GM12878 (cell line): ENCODE measurements around the gene ASB2. TPM values are rescaled to one million over a fixed set of nuclear protein-coding genes. Genes with fewer than 3 reads are reported as not detected.

ENCODE experiments used
- ATF7 ChIP-seq: fragments of 450-650 bp; IDR thresholded peaks from 2 replicates; pipeline ENCODE4 v1.6.1; 2016; ENCODE audit warnings: low read depth, mild to moderate bottlenecking
- BACH1 ChIP-seq: fragments of 450-650 bp; IDR thresholded peaks from 2 replicates; pipeline ENCODE4 v1.6.1; 2017; ENCODE audit warnings: mild to moderate bottlenecking, borderline replicate concordance
- CBFB ChIP-seq: IDR thresholded peaks from 2 replicates; pipeline ENCODE4 v1.6.1; 2016; ENCODE audit warnings: antibody characterized with exemption, low read depth
- CTCF ChIP-seq, 3 experiments: IDR thresholded peaks in 2 of 3; conservative IDR thresholded peaks in 1 of 3; 2 replicates each; pipeline ENCODE4 v1.5.1; 2011; ENCODE audit warnings: low read depth in 3 of 3, low read length in 3 of 3, mild to moderate bottlenecking in 3 of 3, control low read depth in 2 of 3, moderate library complexity in 2 of 3, inconsistent platforms in 1 of 3, mixed read lengths in 1 of 3; ENCODE audit not compliant: control insufficient read depth in 2 of 3, insufficient read depth in 1 of 3; ENCODE audit errors: extremely low read depth in 1 of 3
- EP300 ChIP-seq, 2 experiments: fragments of 150-350 bp in 1 of 2; IDR thresholded peaks; 2 replicates each; pipeline ENCODE4 v1.6.1; 2011 to 2012; ENCODE audit warnings: low read depth in 2 of 2, low read length in 2 of 2, borderline replicate concordance in 1 of 2, improper control_type of control experiment in 1 of 2, inconsistent platforms in 1 of 2; ENCODE audit not compliant: control insufficient read depth in 1 of 2
- HDAC2 ChIP-seq: fragments of 200-600 bp; sonication (generic); IDR thresholded peaks from 2 replicates; pipeline ENCODE4 v1.6.1; 2017
- HDGF ChIP-seq: fragments of 450-650 bp; IDR thresholded peaks from 2 replicates; pipeline ENCODE4 v1.6.1; 2016; ENCODE audit warnings: antibody characterized with exemption
- IKZF1 ChIP-seq: fragments of 450-650 bp; conservative IDR thresholded peaks from 2 replicates; pipeline ENCODE4 v1.6.1; 2017; ENCODE audit warnings: antibody characterized with exemption, mild to moderate bottlenecking
- IRF4 ChIP-seq: IDR thresholded peaks from 2 replicates; pipeline ENCODE4 v1.6.1; 2011; ENCODE audit warnings: low read depth, low read length
- MEF2B ChIP-seq: fragments of 450-650 bp; IDR thresholded peaks from 2 replicates; pipeline ENCODE4 v1.6.1; 2018; ENCODE audit warnings: mild to moderate bottlenecking, moderate library complexity; ENCODE audit not compliant: partially characterized antibody, poor library complexity, severe bottlenecking
- MTA2 ChIP-seq: fragments of 450-650 bp; IDR thresholded peaks from 2 replicates; pipeline ENCODE4 v1.6.1; 2016; ENCODE audit warnings: low read depth, mild to moderate bottlenecking, moderate library complexity
- NFXL1 ChIP-seq: fragments of 450-650 bp; IDR thresholded peaks from 2 replicates; pipeline ENCODE4 v1.6.1; 2017; ENCODE audit warnings: antibody characterized with exemption, mild to moderate bottlenecking, borderline replicate concordance
- NR2C1 ChIP-seq: fragments of 450-650 bp; IDR thresholded peaks from 2 replicates; pipeline ENCODE4 v1.6.1; 2017; ENCODE audit warnings: antibody characterized with exemption, mild to moderate bottlenecking, moderate library complexity
- POU2F2 ChIP-seq: IDR thresholded peaks from 3 replicates; pipeline ENCODE4 v1.6.1; 2011; ENCODE audit warnings: low read depth, mild to moderate bottlenecking, low read length, borderline replicate concordance
- USF1 ChIP-seq: IDR thresholded peaks from 2 replicates; pipeline ENCODE4 v1.6.1; 2011; ENCODE audit warnings: borderline replicate concordance, low read depth, mild to moderate bottlenecking, moderate library complexity, mixed read lengths, low read length; ENCODE audit not compliant: insufficient read depth; ENCODE audit errors: extremely low read length
- ZBTB11 ChIP-seq: fragments of 450-650 bp; formaldehyde crosslinking; IDR thresholded peaks from 2 replicates; pipeline ENCODE4 v1.5.0; 2022; ENCODE audit warnings: mild to moderate bottlenecking, missing genetic modification characterization
- ZNF24 ChIP-seq: fragments of 450-650 bp; IDR thresholded peaks from 2 replicates; pipeline ENCODE4 v1.6.1; 2017; ENCODE audit warnings: antibody characterized with exemption, mild to moderate bottlenecking
- polyA plus RNA-seq, 11 experiments: library from polyadenylated mRNA; depleted of rRNA in 4 of 11; unstranded in 6 of 11; stranded (reverse) in 5 of 11; fragments of >200 nt; fragmentation: Nextera tagmentation in 4 of 11; fragmentation: Illumina TruSeq in 1 of 11; extraction: Ambion mirVana in 4 of 11; extraction: Trizol in 1 of 11; gene quantifications; 1 replicate in 1 of 11; 2 replicates in 10 of 11; pipeline versions ENCODE4 v1.2.1 to v1.2.3, GENCODE V29; 2011 to 2016; ENCODE audit warnings: inconsistent platforms in 2 of 11, missing spikeins in 2 of 11, low read depth in 1 of 11
- total RNA-seq, 4 experiments: library from RNA; depleted of rRNA in 3 of 4; stranded (reverse); fragments of >200 nt in 3 of 4; fragmentation: Illumina TruSeq in 1 of 4; extraction: Trizol in 1 of 4; gene quantifications; 2 replicates each; pipeline versions ENCODE4 v1.2.1 to v1.2.3, GENCODE V29; 2013 to 2021

ASB2 gene
- total and polyA plus RNA-seq, 10 of the 15 experiments (the other 5 are each of a cell fraction or from before 2014, with no cell fraction given) = 3.0 to 54.8 (median 33.5) TPM

GRCh38 chr14:93977790-93978581 is 1.6 kb upstream of the ASB2 start (continued):
- peak; percentile 91 for TF ChIP-seq POU2F2
- TF ChIP-seq ZNF24 = 0 out of 2 replicates have a peak, but pooled peaks have one; percentile 53
- peak; percentile 93 to 97 for TF ChIP-seq EP300 (IDR thresholded peaks at IDR 0.05; ENCODE audit: borderline replicate concordance in 1 of 2, control insufficient read depth in 1 of 2, low read depth in 2 of 2, low read length in 2 of 2)
- TF ChIP-seq ZBTB11 (CRISPR knock-in tag) = 0 out of 2 replicates have a peak, but pooled peaks have one; percentile 12
- TF ChIP-seq MTA2 = peak; percentile 93
- TF ChIP-seq HDAC2 = no peak
- peak; percentile 60 for TF ChIP-seq USF1
- TF ChIP-seq CBFB = peak; percentile 97
- no peak for TF ChIP-seq NFXL1
- TF ChIP-seq CTCF (IDR thresholded peaks at IDR 0.05 in 2 of 3, conservative IDR thresholded peaks at IDR 0.05 in 1 of 3; ENCODE audit: control insufficient read depth in 2 of 3, extremely low read depth in 1 of 3, insufficient read depth in 1 of 3, low read depth in 3 of 3, low read length in 3 of 3) = no peak
- peak; percentile 97 for TF ChIP-seq HDGF
- peak; percentile 58; the same call in 1 of the 2 replicates for TF ChIP-seq NR2C1
- TF ChIP-seq MEF2B = peak; percentile 94
- peak; percentile 80 for TF ChIP-seq ATF7
- peak; percentile 92 for TF ChIP-seq IKZF1
- peak; percentile 77; the same call in 1 of the 2 replicates for TF ChIP-seq IRF4
- TF ChIP-seq BACH1 = peak; percentile 79; the same call in 1 of the 2 replicates
